NCI-H1092 treated with DMSO at 0.1 percent for 48 hours (cell line): Measurements from ENCODE around the gene RASSF6.
"Not testable (repeated sequence)": the region's sequence is repeated elsewhere in the genome, so short reads cannot be mapped to it uniquely, and the experiment has no call there.

Source experiments
- DNase-seq: peaks from one replicate; lab custom pipeline; 2025; lab: John Stamatoyannopoulos, UW

Gene RASSF6

DNA sequence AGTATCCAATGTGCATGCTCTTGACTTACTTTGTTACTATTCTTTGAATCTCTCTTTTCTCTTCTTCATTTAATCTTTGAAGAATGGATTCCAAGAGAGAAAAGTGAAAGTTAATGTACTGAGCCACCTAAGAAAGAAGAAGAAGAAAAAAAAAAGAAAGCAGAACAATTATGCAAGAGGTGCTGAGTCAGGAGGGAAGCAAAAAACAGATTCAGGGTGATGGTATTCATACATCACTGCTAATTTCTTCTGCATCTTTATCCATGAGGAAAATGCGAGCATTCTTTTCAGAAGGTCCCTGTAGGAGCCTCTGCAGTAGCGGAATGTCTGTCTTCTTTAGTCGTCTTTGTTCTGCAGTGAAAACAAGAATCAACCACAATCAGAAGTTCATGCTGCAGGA is 43.9 kb downstream of the RASSF6 start:
- no peak for DNase-seq

DNA sequence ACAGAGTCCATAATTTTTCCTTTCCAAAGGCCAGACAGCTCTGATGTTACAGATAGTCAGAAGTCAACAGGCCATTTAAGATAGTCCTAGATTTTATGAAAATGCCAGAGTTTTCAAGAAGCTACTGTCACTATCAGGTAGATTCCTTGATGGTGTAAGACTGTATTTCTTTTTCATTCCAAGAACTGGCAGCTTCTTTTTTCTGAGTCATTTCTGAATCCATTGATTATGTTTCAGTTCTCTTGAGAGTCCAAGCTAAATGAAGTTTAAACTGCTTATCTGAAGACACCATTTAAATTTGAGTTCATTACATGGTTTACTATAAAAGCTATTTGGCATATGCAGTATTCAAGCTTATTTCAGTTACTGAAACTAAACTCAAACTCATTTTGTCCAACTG is 44.6 kb downstream of the RASSF6 start:
- no peak for DNase-seq

DNA sequence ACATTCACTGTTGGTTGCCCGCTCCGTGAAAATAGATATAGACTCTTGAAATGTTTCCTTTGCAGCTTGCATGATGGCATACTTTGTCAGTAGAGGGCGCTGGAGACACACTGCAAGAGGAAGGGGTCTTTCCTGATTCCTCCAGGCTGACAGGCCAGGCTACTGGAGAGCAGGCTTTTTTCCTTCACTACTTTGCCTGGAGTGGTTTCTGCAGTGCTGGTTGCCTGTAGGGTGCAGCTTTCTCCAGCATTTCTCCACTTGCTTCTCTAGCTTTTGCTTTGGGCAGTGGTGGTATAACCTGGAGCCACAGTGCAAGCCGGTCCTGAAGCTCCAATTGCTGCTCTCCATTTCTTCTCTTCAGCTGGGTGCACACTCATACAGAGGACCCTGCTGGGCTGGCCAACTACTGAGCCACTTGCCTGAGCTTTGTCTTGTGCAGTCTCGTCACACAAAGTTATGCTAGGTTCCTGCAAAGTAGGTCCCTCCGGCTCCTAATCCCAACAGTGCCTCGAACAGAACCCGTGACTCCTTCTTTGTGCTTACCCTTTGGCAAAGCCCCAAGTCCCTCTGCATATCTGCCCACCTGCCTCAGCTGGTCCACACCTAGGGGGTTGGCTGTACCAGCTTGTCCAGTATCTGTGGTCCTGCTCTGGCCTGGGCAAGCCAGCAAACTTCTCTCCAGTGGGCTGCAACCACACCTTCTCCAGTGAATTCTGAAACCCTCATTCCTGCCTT is 46.3 kb downstream of the RASSF6 start:
- DNase-seq: peak; percentile 91

DNA sequence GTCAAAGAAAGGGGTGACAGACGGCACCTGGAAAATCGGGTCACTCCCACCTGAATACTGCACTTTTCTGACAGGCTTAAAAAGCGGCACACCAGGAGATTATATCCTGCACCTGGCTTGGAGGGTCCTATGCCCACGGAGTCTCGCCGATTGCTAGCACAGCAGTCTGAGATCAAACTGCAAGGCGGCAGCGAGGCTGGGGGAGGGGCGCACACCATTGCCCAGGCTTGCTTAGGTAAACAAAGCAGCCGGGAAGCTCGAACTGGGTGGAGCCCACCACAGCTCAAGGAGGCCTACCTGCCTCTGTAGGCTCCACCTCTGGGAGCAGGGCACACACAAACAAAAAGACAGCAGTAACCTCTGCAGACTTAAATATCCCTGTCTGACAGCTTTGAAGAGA is 69.4 kb downstream of the RASSF6 start:
- DNase-seq: not testable (repeated sequence)

DNA sequence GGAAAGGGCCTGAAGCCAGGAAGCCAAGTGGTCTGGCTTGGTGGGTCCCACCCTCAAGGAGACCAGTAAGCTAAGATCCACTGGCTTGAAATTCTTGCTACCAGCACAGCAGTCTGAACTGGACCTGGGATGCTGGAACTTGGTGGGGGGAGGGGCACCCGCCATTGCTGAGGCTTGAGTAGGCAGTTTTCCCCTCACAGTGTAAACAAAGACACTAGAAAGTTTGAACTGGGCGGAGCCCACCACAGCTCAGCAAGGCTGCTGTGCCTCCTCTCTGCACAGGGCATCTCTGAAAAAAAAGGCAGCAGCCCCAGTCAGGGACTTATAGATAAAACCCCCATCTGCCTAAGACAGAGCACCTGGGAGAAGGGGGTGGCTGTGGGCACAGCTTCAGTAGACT is 75.6 kb downstream of the RASSF6 start:
- DNase-seq: no peak

DNA sequence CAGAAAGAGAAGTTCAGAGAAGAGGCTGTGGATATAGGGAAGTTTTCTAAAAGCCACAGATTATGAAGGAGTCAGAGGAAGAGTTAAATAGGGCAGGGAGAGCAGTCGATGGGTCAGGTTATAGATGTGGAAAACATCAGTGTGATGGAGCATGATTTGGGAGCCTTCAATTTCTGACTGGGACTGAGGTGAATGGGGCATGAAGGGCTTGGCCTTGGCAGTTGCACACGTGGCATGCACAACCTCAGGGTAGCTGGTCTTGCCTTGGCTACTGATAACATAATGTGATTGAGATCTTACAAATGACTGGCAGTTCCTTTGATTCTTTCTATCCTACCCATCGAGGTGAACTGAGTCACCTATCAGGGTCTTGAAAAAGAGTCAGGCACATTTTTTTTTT is 79.0 kb downstream of the RASSF6 start:
- DNase-seq: no peak

DNA sequence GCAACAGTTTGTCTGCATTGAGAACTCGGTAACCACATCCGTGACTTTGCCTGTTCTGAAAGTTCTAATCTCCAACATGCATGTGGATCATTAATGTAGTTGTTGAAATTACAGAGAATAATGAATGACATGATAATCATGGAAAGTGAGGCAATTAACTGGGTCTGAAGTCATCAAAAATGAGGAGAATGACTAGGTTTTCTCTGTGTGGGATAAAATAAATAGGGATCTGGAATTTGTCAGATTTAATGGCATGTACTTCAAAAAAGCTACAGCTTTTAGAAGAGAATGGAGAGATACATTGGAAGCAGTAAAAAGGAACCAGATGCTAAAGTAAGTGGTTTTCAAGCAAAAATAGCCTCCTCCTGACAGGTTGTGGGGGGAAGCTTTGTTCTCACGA is 79.4 kb downstream of the RASSF6 start:
- no peak for DNase-seq

DNA sequence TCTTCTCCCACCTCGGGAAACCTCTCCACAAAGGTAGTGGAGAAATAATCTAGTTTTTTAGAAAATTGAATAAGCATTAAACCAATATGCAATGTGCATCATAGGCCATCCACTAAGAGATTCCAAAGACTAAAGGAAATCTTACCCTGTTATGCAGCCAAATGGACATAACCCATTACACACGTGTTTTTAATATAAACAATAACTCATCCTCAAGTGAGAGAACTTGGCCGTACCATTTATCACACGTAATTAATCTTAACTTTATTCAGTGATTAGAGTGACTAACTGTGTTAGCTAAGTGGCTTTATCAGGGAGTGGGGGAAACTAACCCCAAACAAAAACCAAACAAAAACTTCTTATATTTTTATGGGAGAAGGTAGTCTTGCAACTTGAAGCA is 80.8 kb downstream of the RASSF6 start:
- no peak for DNase-seq

DNA sequence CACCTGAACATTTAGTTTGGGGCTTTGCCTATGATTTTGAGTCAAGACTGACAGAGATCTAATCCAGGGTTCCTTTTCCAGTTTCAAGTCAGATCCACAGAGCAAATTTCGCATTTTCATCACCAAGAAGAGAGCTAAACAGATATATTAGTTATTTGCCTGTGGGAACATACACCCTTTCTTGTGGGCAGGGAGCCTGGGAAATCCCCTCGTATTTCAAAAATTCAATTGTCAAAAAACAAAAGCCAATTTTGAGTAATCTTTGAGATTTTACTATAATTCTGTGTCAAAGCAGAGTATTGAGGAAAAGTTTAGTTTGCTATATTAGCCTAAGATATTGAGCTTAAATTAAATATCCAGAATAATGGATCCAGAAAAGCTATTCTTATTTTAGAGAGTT is 82.1 kb downstream of the RASSF6 start:
- no peak for DNase-seq

DNA sequence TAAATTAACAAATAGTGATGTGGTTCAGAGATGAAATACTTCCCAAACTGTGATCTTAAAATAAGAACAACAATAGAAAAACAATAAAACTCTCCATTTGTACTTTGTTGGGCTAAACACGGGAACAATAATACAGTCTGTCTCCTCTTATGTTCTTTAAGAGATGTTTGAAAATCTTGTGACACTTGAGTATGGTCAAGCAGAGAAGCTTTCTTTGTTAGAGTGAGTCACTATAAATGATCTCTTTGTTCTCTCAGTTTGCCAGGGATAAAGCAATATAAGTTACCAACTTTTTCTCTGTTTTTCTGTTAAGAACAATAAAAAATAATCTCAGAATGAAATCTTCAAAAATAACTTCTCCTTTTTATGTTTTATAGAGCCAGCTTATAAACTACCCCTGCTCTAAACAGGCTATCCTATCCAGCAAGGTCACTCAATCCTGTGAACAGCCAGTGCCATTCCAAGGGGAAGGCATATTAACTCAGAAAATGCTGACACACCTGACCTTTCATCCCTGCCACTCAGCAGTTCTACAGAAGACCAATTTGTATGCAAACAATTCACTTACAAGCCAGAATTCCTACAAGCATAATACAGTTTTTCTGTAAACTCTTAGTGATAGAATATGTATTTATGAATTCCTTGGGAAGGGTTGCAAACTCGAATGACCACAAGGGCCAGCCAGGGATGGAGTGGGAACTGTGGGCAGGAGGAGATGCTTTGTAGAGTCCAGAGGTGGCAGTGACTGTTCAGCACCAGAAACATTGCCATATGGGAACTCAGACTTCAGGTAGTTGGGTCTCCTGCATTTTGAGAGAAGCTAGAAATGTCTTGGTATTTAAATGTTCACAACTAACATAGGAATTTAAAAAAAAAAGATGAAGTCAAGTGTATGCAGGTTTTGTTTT is 86.5 kb downstream of the RASSF6 start:
- DNase-seq: no peak

DNA sequence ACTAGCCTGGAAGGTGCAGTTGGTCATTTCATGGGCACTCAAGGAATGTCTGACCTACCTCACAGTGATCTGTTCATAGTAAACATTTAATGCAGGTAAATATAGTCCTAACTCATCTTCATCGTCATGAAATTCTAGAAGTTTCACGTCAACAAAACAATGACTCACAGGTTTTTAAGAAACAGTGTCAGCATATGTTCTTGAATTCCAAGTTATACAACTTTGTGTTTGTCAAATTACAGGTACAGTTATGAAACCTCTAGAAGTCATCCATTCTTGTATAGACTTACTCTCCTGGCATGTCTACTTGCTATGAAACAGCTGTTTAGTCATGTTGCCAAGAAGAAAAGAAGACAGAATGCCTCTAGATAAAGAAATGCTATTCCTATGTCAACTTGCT is 92.1 kb downstream of the RASSF6 start:
- no peak for DNase-seq

DNA sequence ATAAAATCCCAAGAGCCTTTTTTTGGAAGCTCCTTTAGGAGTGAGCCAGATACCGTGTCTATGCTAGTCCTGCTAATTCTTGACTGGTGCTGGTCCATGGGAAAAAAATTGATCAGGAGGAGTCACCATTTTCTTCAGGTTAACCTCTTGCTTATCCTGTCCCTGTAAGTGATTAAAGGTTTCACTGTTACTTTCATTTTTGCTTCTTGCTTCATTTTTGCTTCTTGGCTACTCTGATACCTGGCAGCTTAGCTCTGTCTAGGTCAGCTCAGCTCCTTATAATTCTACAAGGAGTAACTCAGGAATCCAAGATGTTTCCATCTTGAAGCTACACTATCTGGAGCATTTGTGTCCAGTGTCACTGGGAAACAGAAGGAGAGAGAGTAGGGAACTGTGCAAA is 93.0 kb downstream of the RASSF6 start:
- DNase-seq: no peak

DNA sequence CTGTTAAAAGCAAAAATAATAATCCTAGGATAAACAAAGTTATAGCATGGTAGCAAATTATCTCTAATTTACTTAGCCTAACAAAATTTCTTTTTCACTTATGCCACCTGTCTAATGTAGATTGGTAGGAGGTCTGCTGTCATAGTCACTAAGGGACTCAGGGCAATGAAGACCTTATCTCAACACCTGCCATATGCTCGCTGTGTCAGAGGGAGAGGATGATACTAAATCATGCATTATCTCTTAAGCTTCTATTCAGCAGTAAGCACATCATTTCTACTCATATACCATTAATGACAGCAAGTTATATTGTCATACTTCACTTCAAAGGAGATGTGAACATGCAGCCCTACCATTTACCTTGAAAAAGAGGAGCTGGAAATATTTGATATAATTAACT is 94.6 kb downstream of the RASSF6 start:
- no peak for DNase-seq

DNA sequence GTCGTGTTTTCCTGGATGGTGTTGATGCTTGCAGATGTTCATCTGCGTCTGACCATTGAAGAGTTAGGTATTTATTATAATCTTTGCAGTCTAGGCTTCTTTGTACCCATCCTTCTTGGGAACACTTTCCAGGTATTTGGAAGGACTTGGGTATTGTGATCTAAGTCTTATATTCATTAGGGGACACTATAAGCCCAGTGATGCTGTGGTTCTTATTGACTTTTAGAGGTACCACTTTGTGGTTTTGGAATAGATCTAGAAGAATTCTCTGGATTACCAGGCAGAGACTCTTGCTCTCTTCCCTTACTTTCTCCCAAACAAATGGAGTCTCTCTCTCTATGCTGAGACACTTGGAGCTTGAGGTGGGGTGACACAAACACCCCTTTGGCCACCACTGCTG is 97.1 kb downstream of the RASSF6 start:
- DNase-seq: no peak
